Activated T-helper 1 cell treated with anti-CD3 and anti-CD28 coated beads, Interleukin-12 subunit alpha, Interleukin-12 subunit beta, Interleukin-2, Interleukin-4 antibody, amounts not matched to agents 30 ng/mL and 10 ng/mL and 1 ng/mL, durations not matched to agents 14 hours and 24 hours and 36 hours (primary cell): ENCODE data around the gene GPC5. TPM values are rescaled to one million over a fixed set of nuclear protein-coding genes. Genes with fewer than 3 reads are reported as not detected.

Experiments
- DNase-seq: peaks from one replicate; pipeline ENCODE4 v3.0.0; 2021; ENCODE audit warnings: low spot score
- H3K27ac Mint-ChIP-seq: one replicate; pipeline ENCODE4 v1.8.0; 2021; ENCODE audit warnings: mild to moderate bottlenecking, mixed read lengths
- H3K27me3 Mint-ChIP-seq: one replicate; pipeline ENCODE4 v1.8.0; 2022; ENCODE audit warnings: mild to moderate bottlenecking, moderate library complexity, mixed read lengths; ENCODE audit not compliant: insufficient read depth
- H3K36me3 Mint-ChIP-seq: one replicate; pipeline ENCODE4 v1.8.0; 2021; ENCODE audit warnings: low read depth, mixed read lengths
- H3K4me1 Mint-ChIP-seq: one replicate; pipeline ENCODE4 v1.8.0; 2021; ENCODE audit warnings: low read depth, mixed read lengths
- H3K4me3 Mint-ChIP-seq: one replicate; pipeline ENCODE4 v1.8.0; 2021; ENCODE audit warnings: mild to moderate bottlenecking, moderate library complexity, mixed read lengths
- H3K9me3 Mint-ChIP-seq: one replicate; pipeline ENCODE4 v1.8.0; 2021; ENCODE audit warnings: mixed read lengths
- intact Hi-C: fragments of 100-400 bp; cut with micrococcal nuclease; formaldehyde crosslinking; loops from one replicate; pipeline ENCODE4 v1.15.1; 2024
- total RNA-seq: library from RNA; stranded (reverse); gene quantifications from 2 replicates; pipeline ENCODE4 v1.2.3, GENCODE V29; 2022

GPC5 gene
- total RNA-seq, 1 donor from 2014 or later = not detected

DNA sequence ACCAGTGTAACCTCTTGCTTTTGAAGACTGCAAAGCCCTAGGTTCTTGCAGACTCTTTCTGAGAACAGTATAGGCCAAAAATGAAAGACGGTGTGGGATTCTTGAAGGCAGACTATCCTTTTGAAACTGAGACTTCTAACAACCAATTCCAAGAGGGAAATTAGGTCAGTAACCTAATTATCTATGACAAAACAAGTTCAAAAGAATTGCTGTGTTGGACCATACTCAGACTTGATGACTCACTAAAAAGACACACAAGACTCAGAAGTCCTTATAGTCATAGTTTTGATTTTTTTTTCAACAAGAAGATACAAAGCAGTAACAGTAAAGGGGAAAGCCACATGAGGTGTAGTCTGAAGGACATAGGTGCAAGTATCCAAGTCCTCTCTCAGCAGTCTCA, 1204.1 kb downstream of the GPC5 start:
- Mint-ChIP-seq H3K27me3 (no peaks in the 10 kb centered on the region), H3K36me3 (no peaks in the 10 kb centered on the region), H3K4me3 (no peak overlapping the region), H3K9me3 (no peaks in the 10 kb centered on the region), H3K27ac (no peak overlapping the region), H3K4me1 (no peaks in the 10 kb centered on the region)
- intact Hi-C loops = no loop called here
- DNase-seq = no peak

DNA sequence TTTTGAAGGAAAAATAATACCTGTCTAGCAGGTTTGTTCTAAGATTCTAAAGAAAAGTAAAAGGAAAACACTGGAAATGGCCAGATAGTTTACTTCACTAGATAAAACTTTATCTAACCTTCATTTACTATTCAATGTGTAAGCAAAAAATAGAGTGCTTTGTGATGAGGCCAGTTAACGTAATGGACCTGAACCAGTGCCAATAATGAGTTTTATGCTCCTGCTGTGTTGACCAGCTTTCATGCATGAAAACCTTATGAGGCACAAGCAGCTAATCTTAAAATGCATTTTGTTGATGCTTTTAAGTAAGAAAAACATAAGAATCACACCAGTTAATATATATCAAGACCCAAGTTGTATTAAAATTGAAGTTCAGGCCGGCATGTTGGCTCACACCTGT, 1211.0 kb downstream of the GPC5 start:
- H3K4me3 Mint-ChIP-seq = no peak overlapping the region
- DNase-seq = no peak
- H3K27ac Mint-ChIP-seq = no peak overlapping the region
- no peaks in the 10 kb centered on the region for H3K4me1 Mint-ChIP-seq
- H3K36me3 Mint-ChIP-seq = no peaks in the 10 kb centered on the region
- intact Hi-C loops = no loop called here
- H3K9me3 Mint-ChIP-seq = no peaks in the 10 kb centered on the region
- H3K27me3 Mint-ChIP-seq = no peaks in the 10 kb centered on the region

DNA sequence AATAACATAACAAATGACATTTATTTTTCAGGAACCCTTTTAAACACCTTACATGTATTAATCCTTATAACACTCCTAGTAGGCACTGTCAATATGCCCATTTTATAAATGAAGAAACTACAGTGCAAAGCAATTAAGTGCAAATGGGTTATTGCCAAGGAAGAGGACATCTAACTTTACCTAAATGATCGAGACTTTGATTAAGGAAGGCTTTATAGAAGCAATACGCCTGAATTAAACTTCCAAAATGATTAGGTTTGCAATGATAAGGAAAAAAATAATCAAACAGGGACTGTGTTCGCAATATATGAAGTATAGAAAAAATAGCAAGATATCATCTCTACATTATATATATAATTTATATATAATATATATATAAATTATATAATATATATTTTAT, 1214.5 kb downstream of the GPC5 start:
- no peak for DNase-seq
- Mint-ChIP-seq H3K36me3 (no peaks in the 10 kb centered on the region), H3K27ac (no peak overlapping the region), H3K4me3 (no peak overlapping the region), H3K27me3 (no peaks in the 10 kb centered on the region), H3K9me3 (no peaks in the 10 kb centered on the region), H3K4me1 (no peaks in the 10 kb centered on the region)
- intact Hi-C loops = no loop called here

DNA sequence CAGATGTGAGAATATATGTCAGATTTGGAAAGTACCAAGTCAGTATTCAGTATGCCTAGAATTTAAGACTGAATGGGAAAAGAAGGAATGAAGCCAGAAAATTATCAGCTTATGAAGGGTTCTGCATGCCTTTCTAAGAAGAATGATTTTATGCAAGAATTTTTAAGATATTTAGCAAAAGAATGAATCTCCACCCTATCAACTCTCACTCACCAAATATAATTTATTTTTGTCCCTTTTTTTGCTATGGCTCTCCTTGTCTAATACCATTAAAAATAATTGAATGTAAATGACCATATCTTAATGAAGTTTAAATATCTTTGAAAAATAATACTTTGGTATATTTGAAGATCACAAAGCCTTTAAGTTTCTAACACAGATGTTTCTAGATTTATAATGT, 1215.5 kb downstream of the GPC5 start:
- intact Hi-C loops = no loop called here
- Mint-ChIP-seq H3K36me3 (no peaks in the 10 kb centered on the region), H3K4me3 (no peak overlapping the region), H3K27me3 (no peaks in the 10 kb centered on the region), H3K27ac (no peak overlapping the region), H3K4me1 (no peaks in the 10 kb centered on the region), H3K9me3 (no peaks in the 10 kb centered on the region)
- DNase-seq = no peak

DNA sequence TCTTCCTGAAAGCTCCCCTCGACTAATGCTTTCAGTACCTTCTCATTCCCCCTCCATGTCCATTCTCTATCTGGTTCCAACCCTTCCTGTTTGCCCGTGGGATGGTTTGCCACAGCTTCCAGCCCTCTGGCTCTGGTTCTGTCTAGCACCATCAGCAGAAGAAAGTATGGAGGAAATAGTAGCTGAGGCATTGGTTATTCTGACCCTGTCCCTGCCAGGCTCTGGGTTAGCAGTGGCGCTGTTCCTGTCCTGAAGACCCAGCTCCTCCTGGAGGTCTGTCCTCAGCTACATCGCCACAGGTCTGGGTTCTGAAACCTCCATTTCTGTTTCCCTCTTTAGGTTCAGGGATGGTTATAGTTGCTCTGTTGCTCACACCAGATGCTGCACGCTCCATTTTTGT, 1223.6 kb downstream of the GPC5 start:
- intact Hi-C loops = no loop called here
- no peak overlapping the region for H3K4me3 Mint-ChIP-seq

DNA sequence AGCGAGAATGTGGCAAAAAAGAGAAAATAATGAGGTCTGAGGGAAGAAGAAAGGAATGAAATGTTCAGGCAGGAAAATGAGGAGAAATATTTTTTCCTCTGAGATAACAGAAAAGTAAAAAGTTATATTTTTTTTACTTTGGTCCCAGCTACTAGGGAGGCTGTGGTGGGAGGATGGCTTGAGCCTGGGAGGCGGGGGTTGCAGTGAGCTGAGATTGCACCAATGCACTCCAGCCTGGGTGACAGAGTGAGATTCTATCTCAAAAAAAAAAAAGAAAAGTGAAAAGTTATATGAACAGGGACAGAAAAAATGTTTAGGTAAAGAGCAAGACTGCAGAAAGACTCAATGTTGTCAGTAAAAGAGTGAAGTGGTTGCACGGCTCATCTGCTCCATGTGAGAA, 1224.5 kb downstream of the GPC5 start:
- H3K9me3 Mint-ChIP-seq = no peaks in the 10 kb centered on the region
- H3K27me3 Mint-ChIP-seq = no peaks in the 10 kb centered on the region
- no peak for DNase-seq
- H3K36me3 Mint-ChIP-seq = no peaks in the 10 kb centered on the region
- H3K27ac Mint-ChIP-seq = no peak overlapping the region
- no peak overlapping the region for H3K4me3 Mint-ChIP-seq
- intact Hi-C loops = no loop called here
- no peaks in the 10 kb centered on the region for H3K4me1 Mint-ChIP-seq

More for the DNA sequence above, 1223.6 kb downstream of the GPC5 start:
- Mint-ChIP-seq H3K36me3 (no peaks in the 10 kb centered on the region), H3K9me3 (no peaks in the 10 kb centered on the region), H3K27me3 (no peaks in the 10 kb centered on the region), H3K4me1 (no peaks in the 10 kb centered on the region), H3K27ac (no peak overlapping the region)
- no peak for DNase-seq

DNA sequence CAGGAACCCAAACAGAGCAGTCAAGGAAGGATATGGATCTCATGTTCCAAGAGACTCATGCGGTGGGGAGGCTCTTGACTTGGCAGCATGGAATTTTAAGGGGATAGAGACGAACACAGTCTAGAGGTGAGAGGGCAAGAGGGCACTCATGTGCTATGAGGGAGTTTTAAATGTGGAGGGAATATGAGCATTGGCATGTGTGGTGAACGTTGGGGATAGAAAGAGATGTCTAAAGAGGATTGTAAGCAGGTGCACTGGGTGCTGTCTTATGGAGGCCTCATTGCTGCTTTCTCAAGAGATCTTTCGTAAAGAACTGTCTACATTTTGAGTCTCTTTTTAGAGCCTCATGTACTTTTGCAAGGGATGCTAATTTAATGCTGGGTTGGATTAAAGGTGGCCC, 1227.9 kb downstream of the GPC5 start:
- intact Hi-C loops = no loop called here
- H3K4me3 Mint-ChIP-seq = no peak overlapping the region
- no peak for DNase-seq
- no peaks in the 10 kb centered on the region for H3K9me3 Mint-ChIP-seq
- H3K27me3 Mint-ChIP-seq = no peaks in the 10 kb centered on the region
- no peak overlapping the region for H3K27ac Mint-ChIP-seq
- no peaks in the 10 kb centered on the region for H3K36me3 Mint-ChIP-seq
- no peaks in the 10 kb centered on the region for H3K4me1 Mint-ChIP-seq

DNA sequence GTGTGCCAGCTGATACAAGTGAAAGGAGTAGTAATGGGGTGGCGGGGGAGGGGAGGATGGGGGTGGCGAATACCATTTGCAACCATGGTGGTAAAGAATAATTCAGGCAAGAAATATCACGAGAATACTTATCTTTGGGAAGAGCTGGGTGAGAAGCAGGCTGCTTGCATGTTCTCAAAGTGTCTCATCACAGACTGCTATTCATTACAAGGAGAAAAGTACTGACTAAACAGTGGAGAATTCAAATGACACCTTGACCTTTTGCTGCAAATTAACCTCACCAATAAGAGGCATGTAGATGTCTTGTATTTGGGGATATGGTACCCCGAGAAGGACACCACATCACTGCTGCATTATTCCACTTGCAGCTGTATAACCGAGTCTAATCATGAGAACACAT, 1242.5 kb downstream of the GPC5 start:
- DNase-seq = no peak
- Mint-ChIP-seq H3K27me3 (no peaks in the 10 kb centered on the region), H3K4me1 (no peaks in the 10 kb centered on the region), H3K4me3 (no peak overlapping the region), H3K9me3 (peaks cover 7% of the 10 kb centered on the region), H3K27ac (no peak overlapping the region), H3K36me3 (no peaks in the 10 kb centered on the region)
- intact Hi-C loops = no loop called here

DNA sequence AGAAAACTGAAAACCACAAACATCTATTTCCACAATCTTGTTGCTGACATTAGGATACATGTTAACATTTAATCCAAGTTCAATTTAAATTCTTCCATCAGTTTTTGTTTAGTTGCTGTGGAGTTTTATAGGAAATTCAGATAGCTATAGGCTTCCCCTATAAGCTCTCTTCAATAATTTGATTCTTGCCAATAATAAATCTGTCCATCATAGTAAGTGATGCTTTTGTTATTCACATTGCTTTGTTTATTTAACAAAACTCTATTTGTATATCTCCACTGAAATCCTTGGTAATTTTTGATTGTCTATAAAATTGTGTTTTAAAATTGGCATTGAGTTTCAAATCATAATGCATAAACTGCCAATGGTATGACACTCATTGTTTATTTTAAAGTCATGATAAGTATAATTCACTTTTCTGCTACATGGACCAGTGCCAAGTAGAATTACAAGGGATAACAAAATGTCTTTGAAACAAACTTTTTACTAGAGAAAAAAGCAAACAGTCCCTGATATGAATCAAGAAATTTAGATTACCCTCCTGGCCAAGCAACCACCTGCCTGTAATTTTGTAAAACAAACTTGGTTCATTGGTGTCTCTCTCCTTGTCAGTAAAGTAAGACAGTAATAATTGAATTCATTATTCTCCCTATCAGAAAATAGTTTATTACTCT, 1250.9 kb downstream of the GPC5 start:
- Mint-ChIP-seq H3K36me3 (no peaks in the 10 kb centered on the region), H3K4me1 (no peaks in the 10 kb centered on the region), H3K4me3 (no peak overlapping the region), H3K27ac (no peak overlapping the region), H3K27me3 (no peaks in the 10 kb centered on the region), H3K9me3 (no peaks in the 10 kb centered on the region)
- no peak for DNase-seq
- intact Hi-C loops = no loop called here

DNA sequence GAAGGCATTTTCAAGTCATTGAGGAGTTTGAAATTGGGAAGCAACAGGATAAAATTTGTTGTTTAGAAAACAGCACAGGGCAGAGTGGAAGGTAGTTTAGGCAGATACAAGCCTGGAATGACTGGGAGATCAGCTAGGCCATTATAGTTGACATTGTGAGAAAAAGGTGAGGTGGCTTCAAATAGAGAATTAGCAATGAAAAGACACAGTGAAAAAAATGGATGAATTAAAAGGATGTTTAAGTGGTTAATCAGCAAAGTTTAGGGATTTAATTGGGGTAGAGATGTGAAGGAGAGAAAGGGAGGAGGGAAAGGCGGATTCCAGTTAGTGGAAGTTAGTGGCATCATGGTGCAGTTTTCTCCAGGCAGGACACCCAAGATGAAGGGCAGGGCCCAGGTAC, 1257.7 kb downstream of the GPC5 start:
- no peaks in the 10 kb centered on the region for H3K36me3 Mint-ChIP-seq
- intact Hi-C loops = no loop called here
- DNase-seq = no peak
- peaks cover 7% of the 10 kb centered on the region for H3K9me3 Mint-ChIP-seq
- no peak overlapping the region for H3K27ac Mint-ChIP-seq
- no peak overlapping the region for H3K4me3 Mint-ChIP-seq
- no peaks in the 10 kb centered on the region for H3K27me3 Mint-ChIP-seq
- no peaks in the 10 kb centered on the region for H3K4me1 Mint-ChIP-seq

DNA sequence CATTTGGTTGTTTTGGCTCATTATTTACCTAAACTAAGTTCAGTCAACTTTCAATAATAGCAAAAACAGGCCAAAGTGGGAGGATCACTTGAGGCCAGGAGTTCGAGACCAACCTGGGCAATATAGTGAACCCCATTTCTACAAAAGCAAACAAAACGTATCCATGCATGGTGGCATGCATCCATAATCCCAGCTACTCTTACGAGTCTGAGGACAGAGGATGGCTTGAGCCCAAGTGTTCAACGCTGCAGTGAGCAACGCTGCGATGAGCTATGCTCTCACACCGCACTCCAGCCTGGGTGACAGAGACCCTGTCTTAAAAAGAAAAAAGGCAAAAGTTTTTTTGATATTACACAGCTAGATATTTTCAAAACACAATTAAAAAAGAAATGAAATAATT, 1258.2 kb downstream of the GPC5 start:
- no peaks in the 10 kb centered on the region for H3K27me3 Mint-ChIP-seq
- no peaks in the 10 kb centered on the region for H3K36me3 Mint-ChIP-seq
- H3K4me1 Mint-ChIP-seq = no peaks in the 10 kb centered on the region
- intact Hi-C loops = no loop called here
- no peak overlapping the region for H3K4me3 Mint-ChIP-seq
- no peak for DNase-seq
- H3K27ac Mint-ChIP-seq = no peak overlapping the region
- peaks cover 7% of the 10 kb centered on the region for H3K9me3 Mint-ChIP-seq

DNA sequence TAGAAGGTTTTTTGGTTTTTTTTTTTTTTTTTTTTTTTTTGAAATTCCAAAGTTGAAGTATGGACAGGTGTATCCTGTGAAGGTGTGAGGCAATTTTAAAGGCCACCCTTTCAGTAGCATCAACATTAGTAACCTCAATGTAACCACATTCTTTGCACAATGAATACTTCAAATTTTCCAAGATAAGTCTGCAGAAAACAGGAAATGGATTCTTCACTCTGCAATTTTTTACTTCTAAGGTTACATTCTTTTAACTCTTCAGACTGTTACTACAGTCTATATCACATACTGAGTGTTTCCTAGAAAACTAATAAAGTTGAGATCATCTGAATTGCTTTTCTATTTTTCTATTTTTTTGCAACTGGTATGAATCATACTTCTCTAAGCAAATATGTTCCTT, 1259.1 kb downstream of the GPC5 start:
- H3K27me3 Mint-ChIP-seq = no peaks in the 10 kb centered on the region
- no peak for DNase-seq
- no peak overlapping the region for H3K27ac Mint-ChIP-seq
- H3K9me3 Mint-ChIP-seq = peaks cover 7% of the 10 kb centered on the region
- intact Hi-C loops = no loop called here
- H3K4me3 Mint-ChIP-seq = no peak overlapping the region
- H3K36me3 Mint-ChIP-seq = no peaks in the 10 kb centered on the region
- no peaks in the 10 kb centered on the region for H3K4me1 Mint-ChIP-seq

DNA sequence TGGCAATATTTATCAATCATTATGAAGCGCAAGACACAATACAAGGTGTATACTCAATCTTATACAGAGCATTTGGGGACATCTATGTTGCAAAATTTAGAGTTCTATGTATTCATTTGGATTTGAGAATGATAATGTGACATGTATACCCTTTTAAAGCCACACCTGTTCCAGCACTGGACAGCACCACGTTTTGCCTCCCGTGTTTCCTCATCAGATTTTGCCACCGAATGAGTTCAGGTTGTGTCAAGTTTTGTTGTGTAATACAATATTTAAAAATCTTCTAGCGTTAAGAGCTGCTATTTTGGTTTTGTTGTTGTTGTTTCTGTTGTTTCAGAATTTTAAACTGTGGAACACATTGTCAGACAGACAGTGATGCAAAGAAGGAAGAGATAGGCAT, 1259.9 kb downstream of the GPC5 start:
- no peak overlapping the region for H3K4me3 Mint-ChIP-seq

DNA sequence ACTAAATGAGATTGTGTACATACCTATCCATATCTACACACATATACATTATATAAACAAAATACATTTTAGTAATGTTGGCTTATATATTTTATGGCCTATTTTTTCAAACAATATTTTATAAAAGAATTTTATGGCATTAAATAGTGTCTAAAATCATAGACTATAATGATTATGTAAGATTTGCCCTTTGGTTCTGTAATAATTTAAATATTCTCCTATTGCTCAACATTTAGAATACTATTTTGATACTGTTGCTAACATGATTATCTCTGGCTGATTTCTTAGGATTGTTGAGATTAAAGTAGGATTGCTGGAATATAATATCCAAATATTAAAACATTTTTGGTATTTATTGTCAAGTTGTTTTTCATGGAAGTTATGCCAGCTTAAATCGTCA, 1263.0 kb downstream of the GPC5 start:
- no peak overlapping the region for H3K4me3 Mint-ChIP-seq
- H3K27me3 Mint-ChIP-seq = no peaks in the 10 kb centered on the region
- intact Hi-C loops = no loop called here

More for the DNA sequence above, 1259.9 kb downstream of the GPC5 start:
- H3K9me3 Mint-ChIP-seq = peaks cover 7% of the 10 kb centered on the region
- H3K27me3 Mint-ChIP-seq = no peaks in the 10 kb centered on the region
- no peaks in the 10 kb centered on the region for H3K36me3 Mint-ChIP-seq
- no peaks in the 10 kb centered on the region for H3K4me1 Mint-ChIP-seq
- intact Hi-C loops = no loop called here
- DNase-seq = no peak
- no peak overlapping the region for H3K27ac Mint-ChIP-seq

More for the DNA sequence above, 1263.0 kb downstream of the GPC5 start:
- no peak for DNase-seq
- Mint-ChIP-seq H3K36me3 (no peaks in the 10 kb centered on the region), H3K27ac (no peak overlapping the region), H3K4me1 (no peaks in the 10 kb centered on the region), H3K9me3 (peaks cover 7% of the 10 kb centered on the region)
